GM21576 (cell line): Measurements from ENCODE around the gene EFHC1.

Experiments used
- ATAC-seq: cut with Tn5 transposase; IDR thresholded peaks from one replicate; pipeline ENCODE4 v1.9.1; 2021; ENCODE audit warnings: mild to moderate bottlenecking, moderate library complexity; ENCODE audit not compliant: unreplicated experiment

Gene EFHC1

DNA sequence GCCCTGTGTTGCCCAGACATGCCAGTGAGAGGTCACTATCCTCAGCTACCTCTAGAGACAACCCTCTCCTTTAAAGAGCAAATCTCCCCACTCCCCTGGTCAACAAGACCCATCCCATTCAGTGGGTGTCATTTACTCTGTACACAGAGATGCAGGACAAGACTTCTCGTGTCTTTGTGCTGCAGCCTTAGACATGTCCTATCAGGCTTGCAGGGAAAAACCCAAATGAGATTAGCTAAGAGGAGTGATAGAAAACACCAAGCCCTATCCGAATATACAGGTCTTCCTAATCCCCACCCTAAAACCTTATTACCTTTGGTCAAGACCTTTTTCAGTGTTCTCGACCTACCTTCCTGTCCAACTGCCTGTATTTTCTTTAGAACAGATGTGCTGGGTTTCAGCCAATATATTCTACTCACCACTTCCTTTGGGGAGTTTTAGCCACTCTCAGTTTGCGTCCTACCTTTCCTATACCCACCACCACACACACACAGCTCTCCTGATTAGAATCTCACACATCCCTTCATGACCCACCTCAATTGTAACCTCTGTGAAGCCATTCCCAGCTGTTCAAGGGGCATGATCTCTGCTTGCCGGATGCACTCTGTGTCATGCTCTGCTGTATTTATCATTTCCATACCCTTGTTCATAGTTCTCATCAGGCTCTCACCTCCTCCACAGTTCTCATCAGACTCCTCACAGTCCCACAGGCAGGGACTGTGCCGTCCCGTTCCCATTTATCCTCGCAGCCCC is 117.0 kb downstream of the EFHC1 start:
- ATAC-seq = peak; percentile 61

DNA sequence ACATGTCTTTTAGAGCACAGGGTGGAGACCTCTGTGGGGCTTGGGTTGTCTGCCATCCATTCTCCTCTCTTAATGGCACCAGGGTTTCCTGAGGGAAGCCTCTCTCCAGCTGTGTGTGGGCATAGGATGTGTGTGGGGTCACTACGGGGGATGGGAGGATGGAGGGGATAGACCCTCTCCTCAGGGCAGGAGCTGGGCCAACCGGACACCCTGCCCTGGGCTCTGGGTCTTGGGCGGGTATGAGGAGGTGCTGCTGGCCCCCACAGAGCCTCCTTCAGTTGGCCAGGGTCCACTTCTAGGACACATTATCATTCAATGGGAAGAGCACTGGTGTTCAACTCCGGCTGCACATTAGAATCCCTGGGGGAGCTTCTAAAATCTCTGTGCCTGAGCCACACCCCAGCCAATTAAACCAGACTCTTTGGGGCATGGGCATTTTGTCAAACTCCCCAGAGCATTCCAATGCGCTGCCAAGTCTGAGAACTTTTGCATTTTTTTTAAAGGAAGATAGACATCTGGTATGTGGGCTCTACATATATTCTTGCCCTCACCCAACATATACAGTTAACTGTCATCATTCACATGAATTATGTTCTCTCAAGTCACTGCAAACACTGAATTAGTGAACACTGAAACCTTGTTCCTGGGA is 118.2 kb downstream of the EFHC1 start:
- ATAC-seq = no peak

- ATAC-seq = no peak
Measured at GRCh38 chr6:52538901-52539354, 118.8 kb downstream of the EFHC1 start.

DNA sequence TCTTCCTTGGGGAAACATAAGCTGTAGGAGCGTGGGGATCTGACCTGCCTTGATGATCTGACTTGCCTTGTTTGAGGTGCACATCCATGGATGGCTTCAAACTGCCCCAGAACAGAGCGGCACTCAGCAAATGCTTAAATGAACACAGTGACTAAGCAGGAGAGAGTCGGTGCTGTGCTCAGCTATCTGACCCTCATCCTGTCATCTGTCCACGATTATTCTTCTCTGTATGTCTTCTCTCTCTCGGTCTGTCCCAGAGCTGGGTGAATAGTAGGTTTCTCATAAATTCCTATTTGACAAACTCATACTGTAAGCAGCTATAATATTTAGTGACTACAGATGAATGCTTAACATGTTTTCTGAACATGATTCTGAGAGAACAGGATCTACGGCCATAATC is 119.5 kb downstream of the EFHC1 start:
- no peak for ATAC-seq

GRCh38 chr6:52540286-52540902 is 120.3 kb downstream of the EFHC1 start:
- ATAC-seq = no peak

DNA sequence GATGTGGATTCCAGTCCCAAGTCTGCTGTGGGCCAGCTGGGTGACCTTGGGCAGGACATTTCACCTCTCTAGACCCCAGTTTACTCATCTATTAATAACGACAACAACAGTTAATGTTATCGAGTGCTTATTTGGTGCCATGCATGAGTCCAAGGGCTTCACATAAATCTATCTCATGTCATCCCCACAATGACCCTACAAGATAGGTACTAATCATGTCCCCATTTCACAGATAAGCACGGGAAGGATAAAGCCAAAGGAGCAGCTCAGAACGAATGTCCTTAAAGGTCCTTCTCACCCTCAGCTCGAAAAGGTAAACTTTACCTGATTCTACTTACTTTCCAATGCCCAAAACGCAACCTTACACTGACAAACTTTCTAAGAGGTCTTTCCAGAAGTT is 121.0 kb downstream of the EFHC1 start:
- ATAC-seq = no peak

- ATAC-seq = no peak
Measured at GRCh38 chr6:52543262-52543661, 123.1 kb downstream of the EFHC1 start.

GRCh38 chr6:52543729-52544601 is 123.8 kb downstream of the EFHC1 start:
- ATAC-seq = no peak

DNA sequence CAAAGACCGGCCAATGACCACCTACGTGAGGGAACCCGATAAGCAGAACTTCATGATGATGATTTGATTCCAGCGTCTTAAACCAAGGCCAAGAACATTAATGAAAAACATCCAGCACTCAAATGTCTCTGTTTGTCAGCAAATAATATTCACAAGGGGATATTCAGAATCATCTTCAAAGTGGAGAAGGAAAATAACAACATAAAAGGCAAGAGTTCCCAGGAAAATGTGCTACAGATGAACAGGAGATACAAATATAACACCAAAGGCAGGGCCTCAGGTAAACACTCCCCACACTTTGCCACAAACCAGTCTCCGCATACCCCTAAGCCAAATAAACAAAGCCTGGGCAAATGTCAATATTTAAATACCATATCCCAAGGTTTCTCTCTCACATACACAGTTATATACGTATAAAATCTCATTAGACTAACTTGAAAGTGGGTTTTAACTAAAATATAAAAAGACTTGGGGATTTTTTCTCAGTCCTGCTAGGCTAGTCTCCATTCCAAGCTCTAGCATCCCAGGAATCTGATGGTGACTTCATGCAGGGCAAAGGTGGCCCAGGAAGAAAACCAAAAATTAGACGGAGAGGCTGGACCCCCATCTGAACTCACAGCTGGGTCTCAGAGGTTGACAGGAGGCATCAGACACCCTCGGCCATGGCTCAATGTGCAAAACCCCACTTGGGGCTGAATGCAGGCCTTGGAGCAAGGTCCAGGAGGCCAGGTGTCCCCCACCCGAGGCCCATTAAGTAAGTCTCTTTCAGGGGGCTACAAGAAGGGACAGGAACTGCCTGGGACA is 124.7 kb downstream of the EFHC1 start:
- no peak for ATAC-seq

DNA sequence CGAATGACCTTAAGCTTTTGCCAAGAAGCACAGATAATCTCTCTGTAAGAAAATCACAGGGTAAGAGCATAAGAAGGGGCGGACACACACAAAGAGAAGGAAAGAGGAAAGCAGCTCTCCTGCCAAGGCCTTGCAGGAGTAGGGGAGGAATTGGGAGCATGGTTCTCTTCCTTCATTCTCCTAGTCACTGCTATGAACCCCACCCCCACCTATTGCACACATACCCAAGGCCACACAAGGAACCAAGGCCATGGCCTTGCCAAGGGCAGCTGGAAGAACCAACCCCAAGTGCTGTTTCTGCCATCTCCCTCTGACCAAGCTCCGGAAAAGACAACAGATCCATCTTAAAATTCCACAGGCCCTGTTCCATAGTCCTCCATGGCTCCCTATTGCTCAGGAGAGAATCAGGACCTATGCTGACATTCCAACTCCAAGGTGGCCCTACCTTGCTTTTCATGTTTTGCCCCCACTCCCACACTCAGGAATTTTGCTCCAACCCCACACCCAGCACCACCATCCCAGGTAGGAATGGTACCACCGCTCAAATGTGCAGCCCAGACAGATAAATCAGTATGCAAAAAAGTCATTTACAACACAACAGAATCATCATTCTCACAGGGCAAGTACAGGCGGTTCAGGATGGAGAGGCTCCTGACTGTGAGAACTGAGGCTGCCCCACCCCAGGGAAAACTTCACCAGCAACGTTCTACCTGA is 125.4 kb downstream of the EFHC1 start:
- ATAC-seq = no peak

GRCh38 chr6:52546192-52546591 is 126.0 kb downstream of the EFHC1 start:
- ATAC-seq = peak; percentile 35

- peak; percentile 81 for ATAC-seq
Measured at GRCh38 chr6:52546678-52547077, 126.5 kb downstream of the EFHC1 start.

GRCh38 chr6:52547647-52548352 is 127.7 kb downstream of the EFHC1 start:
- no peak for ATAC-seq

DNA sequence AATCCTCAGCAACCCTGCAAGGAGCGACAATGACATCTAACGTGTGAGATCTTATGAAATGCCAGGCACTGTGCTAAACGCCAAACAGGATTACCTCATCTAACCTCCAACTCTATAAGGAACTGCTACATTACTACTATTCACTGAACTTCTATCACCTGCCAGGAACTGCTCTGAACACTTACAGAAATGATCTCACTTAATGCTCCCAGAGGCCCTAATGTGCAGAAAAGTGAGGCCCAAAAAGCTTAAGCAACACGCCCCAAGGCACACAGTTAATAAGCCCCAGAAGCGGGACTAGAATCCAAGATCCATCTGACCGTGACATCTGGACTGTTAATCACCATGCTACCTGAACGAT is 128.2 kb downstream of the EFHC1 start:
- no peak for ATAC-seq

- no peak for ATAC-seq
Measured at GRCh38 chr6:52548999-52549398, 128.9 kb downstream of the EFHC1 start.

DNA sequence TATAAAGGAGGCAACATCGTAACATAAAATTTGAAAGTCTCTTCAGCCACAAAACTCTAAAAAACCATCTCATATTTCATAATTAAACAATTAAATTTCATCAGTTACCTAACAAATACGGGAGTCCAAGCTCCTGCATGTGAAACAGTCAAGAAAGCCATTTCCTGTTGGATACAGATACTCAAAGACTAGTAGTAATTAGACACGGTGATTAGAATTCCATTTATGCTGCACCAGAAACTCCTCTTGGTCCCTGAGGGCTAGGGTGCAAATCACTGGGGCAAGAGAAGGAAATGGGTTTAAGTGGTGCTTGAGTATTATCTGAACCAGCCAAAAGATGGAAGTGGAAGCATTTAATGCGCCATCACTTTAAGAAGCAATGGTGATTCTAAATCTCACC is 129.3 kb downstream of the EFHC1 start:
- ATAC-seq = no peak

DNA sequence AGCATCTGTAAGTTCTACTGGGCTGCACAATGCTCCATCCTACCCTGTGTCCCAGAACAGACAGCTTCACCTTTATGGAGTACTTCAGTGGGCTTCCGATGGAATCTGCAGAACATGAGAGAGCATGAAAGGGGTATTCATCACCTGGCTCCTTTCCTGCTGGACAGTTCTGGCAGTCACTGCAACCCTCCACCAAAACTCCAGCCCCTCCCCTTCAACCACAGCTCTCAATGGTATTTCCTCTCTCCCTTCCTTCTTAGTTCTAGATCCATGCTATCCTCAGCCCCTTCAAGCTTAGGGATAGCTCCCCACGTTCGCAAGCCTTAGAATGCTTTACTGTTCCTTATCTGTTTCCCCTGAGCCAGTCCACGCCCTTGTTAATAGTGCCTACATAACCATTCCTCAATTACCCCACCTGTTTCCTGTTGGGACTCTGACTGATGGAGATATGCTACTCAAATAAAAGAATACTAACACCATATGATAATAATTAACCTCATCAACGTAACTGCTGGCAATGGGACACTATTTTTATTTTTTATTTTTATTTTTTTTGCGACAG is 130.0 kb downstream of the EFHC1 start:
- ATAC-seq = no peak

- ATAC-seq = no peak
Measured at GRCh38 chr6:52550870-52551269, 130.7 kb downstream of the EFHC1 start.
